ENCODE measurements around the gene NEIL3.

The NEIL3 gene

GRCh38 chr4:177385576-177386277, 76.1 kb downstream of the NEIL3 start:
- TF ChIP-seq CTCF (IDR thresholded peaks at IDR 0.05; ENCODE audit: low read depth, low read length), result no peak
- in situ Hi-C loops (cut with HindIII; ENCODE audit: low sequenced_read_pairs), result no loop called here
- DNase-seq (ENCODE audit: low read depth, low spot score), result no peak
- no peak overlapping the region for H3K4me3 ChIP-seq (ENCODE audit: low read depth, low read length)

- TF ChIP-seq CTCF (IDR thresholded peaks at IDR 0.05; ENCODE audit: low read depth, low read length), result no peak
- DNase-seq (ENCODE audit: low read depth, low spot score), result no peak
- H3K4me3 ChIP-seq (ENCODE audit: low read depth, low read length), result no peak overlapping the region
- in situ Hi-C loops (cut with HindIII; ENCODE audit: low sequenced_read_pairs), result no loop called here
Observed at GRCh38 chr4:177386278-177386815, 76.7 kb downstream of the NEIL3 start.

GRCh38 chr4:177391287-177391686, 81.6 kb downstream of the NEIL3 start:
- H3K4me3 ChIP-seq (ENCODE audit: low read depth, low read length), result no peak overlapping the region
- TF ChIP-seq CTCF (IDR thresholded peaks at IDR 0.05; ENCODE audit: low read depth, low read length), result no peak
- in situ Hi-C loops (cut with HindIII; ENCODE audit: low sequenced_read_pairs), result no loop called here

GRCh38 chr4:177391953-177392352, 82.3 kb downstream of the NEIL3 start:
- in situ Hi-C loops (cut with HindIII; ENCODE audit: low sequenced_read_pairs), result no loop called here
- TF ChIP-seq CTCF (IDR thresholded peaks at IDR 0.05; ENCODE audit: low read depth, low read length), result no peak
- no peak overlapping the region for H3K4me3 ChIP-seq (ENCODE audit: low read depth, low read length)
- no peak for DNase-seq (ENCODE audit: low read depth, low spot score)

More at GRCh38 chr4:177391287-177391686, 81.6 kb downstream of the NEIL3 start:
- DNase-seq (ENCODE audit: low read depth, low spot score), result no peak

GRCh38 chr4:177393236-177393635, 83.6 kb downstream of the NEIL3 start:
- H3K4me3 ChIP-seq (ENCODE audit: low read depth, low read length), result no peak overlapping the region
- in situ Hi-C loops (cut with HindIII; ENCODE audit: low sequenced_read_pairs), result no loop called here
- no peak for DNase-seq (ENCODE audit: low read depth, low spot score)
- TF ChIP-seq CTCF (IDR thresholded peaks at IDR 0.05; ENCODE audit: low read depth, low read length), result no peak

GRCh38 chr4:177396352-177396751, 86.7 kb downstream of the NEIL3 start:
- H3K4me3 ChIP-seq (ENCODE audit: low read depth, low read length), result no peak overlapping the region
- no peak for TF ChIP-seq CTCF (IDR thresholded peaks at IDR 0.05; ENCODE audit: low read depth, low read length)
- DNase-seq (ENCODE audit: low read depth, low spot score), result no peak
- in situ Hi-C loops (cut with HindIII; ENCODE audit: low sequenced_read_pairs), result no loop called here

Data from astrocyte of the spinal cord (primary cell).